GM21825 (cell line): ENCODE data around the gene TRIML2.

Source experiments
- ATAC-seq: cut with Tn5 transposase; IDR thresholded peaks from one replicate; pipeline ENCODE4 v1.9.1; 2021; ENCODE audit warnings: mild to moderate bottlenecking, moderate library complexity; ENCODE audit not compliant: unreplicated experiment

Gene TRIML2, protein sequence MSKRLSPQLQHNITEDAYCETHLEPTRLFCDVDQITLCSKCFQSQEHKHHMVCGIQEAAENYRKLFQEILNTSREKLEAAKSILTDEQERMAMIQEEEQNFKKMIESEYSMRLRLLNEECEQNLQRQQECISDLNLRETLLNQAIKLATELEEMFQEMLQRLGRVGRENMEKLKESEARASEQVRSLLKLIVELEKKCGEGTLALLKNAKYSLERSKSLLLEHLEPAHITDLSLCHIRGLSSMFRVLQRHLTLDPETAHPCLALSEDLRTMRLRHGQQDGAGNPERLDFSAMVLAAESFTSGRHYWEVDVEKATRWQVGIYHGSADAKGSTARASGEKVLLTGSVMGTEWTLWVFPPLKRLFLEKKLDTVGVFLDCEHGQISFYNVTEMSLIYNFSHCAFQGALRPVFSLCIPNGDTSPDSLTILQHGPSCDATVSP

GRCh38 chr4:188109157-188109755, at the start of gene TRIML2:
TSS of gene TRIML2 (minus strand) at chr4:188109603. CDS start at chr4:188105368, 4,235 bp downstream.
- ATAC-seq = no peak

- ATAC-seq = no peak
Measured at GRCh38 chr4:188158336-188158735, 48.9 kb upstream of the TRIML2 start.

GRCh38 chr4:188154668-188155405, 45.4 kb upstream of the TRIML2 start:
- no peak for ATAC-seq

DNA sequence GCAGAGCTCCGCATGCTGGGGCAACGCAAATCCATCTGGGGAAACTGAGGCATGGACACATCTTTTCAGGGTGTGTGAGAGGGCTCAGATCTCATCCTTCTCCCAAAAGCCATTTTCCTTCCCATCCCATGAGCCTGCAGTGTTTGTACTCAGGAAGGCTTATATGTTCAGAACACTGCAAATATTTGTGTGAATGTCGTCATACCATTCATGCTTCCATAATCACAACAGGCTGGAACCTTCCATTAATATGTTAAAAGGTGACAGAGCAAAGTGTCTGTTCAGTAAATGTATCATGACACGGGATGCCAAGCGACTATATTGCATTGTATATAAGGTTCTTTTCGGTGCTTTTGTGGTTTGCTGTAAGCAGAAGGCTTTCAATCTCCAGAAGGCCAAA, 38.4 kb upstream of the TRIML2 start:
- no peak for ATAC-seq

DNA sequence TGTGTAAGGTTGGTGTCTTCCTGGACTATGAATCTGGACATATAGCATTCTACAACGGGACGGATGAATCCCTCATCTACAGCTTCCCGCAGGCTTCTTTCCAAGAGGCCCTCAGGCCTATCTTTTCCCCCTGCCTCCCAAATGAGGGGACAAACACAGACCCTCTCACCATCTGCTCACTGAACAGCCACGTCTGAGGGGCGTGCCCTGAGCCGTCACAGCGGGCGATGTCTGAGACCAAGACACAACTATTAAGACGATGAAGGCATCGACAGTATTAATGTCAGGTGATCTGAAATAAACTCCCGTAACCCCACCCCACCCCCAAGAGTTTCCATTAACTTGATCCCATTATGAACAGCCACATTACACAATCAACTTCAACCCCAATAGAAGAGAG, 37.8 kb upstream of the TRIML2 start:
- ATAC-seq = no peak

- no peak for ATAC-seq
Measured at GRCh38 chr4:188146618-188147017, 37.2 kb upstream of the TRIML2 start.

GRCh38 chr4:188145601-188146000, 36.2 kb upstream of the TRIML2 start:
- no peak for ATAC-seq

DNA sequence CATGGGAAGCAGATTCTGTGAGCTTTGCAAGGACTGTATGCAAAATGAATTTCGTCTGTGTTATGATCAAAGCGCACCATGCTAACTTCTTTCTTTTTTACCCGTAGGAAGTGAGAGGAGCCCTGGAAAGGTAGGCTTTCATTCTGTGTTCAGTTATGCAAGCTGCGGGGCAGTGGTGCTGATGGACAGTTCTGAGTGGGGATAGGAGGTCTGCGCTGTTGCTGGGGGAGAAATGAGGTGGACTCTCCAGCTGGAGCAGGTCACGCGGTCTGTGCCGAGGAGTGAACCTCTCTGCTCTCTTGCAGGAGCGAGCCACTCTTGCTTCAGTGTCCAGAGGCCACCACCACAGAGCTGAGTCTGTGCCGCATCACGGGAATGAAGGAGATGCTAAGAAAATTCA, 34.3 kb upstream of the TRIML2 start:
- ATAC-seq = no peak

GRCh38 chr4:188139671-188140070, 30.3 kb upstream of the TRIML2 start:
- no peak for ATAC-seq

DNA sequence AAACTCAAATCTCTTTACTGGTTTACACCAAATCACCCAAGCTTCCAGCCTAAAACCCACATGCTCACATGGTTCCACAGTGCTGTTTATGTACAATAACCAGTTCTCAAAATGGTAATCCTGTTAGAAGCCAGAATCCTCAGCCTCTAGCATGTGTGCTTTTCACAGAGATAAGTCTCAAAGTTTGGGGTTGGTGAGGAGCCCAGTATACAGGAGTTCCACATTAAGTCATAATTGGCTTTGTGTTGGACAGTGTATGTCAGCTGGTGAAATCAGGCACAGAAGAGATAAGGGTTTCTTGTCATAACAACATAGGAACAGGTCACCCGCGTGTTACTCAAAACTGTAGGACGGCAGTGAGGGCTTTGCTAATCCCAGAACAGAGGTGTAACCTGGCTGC, 29.7 kb upstream of the TRIML2 start, which contains the start of gene TRIML1:
Gene TRIML1 (plus strand): TSS at position 301 of the 400 bp plus-strand sequence. CDS start 118 bp downstream, outside the sequence.
- ATAC-seq = no peak

DNA sequence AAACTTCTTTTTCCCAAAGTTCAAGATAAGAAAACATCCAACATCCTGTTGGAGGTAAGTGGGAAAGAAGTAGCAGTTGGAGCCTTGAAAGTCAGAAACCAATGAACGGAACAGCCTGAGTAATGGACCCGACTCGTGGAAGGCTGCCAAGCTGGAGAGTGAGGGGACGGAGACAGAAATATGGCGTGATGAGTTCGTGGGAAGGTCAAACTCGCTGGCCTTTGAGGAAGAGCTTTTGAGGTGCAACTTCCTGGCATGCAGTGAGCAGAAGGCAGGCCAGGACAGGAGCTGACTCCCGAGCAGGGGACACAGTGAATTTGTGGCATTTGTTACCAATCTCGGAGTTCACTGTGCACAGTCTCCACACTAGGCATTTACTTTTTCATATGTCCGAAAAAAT, 28.8 kb upstream of the TRIML2 start:
- no peak for ATAC-seq

- ATAC-seq = no peak
Measured at GRCh38 chr4:188132232-188132631, 22.8 kb upstream of the TRIML2 start.

DNA sequence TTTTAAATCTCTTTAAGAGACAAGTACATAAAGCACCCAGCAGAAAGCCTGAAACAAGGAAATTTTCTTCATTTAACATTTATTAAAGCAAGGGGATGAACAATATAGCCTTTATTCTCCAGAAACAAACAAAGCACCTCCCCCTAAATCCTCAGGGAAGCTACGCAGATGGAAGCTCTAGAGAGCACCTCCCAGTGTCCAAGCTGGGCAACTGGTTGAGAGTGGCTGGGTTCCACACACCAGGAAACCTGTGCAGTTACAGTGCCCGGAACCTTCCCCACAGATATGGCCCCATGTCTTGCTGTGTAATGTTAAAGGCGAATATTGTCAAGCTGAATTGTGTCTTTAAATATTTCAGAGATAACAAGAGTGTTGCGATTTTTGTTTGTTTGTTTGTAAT, 21.0 kb upstream of the TRIML2 start:
- ATAC-seq = no peak

DNA sequence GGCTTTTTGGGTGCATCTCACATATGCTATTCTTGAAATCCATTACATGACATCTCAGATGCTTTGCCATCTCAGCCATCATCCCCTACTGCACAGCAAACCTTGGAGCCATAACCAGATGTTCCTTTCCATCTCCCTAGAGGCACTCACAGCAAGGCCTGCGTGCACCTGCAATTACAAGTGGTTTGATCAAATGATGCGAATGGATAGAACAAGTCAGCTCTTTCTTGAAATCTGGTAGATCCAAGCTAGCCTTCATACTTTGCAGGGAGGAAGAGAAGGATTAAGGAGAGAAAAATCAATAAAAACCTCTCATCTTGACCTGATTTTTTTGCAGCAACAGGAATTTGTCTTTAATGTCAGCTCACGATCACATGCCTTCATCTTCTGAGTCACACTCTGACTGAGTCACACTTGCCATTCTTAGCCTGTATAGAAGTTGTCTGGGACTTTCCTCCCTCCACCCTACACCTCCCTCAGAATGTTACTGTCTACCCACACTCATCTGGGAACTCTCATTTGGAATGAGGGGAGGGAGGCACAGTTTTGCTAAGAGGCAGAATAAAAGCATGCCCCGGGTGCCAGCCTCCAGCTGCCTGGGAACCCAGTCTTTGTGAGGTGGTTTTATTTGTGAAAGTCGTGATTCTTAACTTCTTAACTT, 17.9 kb upstream of the TRIML2 start:
- no peak for ATAC-seq

- no peak for ATAC-seq
Measured at GRCh38 chr4:188121530-188121929, 12.1 kb upstream of the TRIML2 start.

GRCh38 chr4:188117631-188118324, 8.4 kb upstream of the TRIML2 start:
- no peak for ATAC-seq

GRCh38 chr4:188113156-188113555, 3.8 kb upstream of the TRIML2 start:
- ATAC-seq = no peak

DNA sequence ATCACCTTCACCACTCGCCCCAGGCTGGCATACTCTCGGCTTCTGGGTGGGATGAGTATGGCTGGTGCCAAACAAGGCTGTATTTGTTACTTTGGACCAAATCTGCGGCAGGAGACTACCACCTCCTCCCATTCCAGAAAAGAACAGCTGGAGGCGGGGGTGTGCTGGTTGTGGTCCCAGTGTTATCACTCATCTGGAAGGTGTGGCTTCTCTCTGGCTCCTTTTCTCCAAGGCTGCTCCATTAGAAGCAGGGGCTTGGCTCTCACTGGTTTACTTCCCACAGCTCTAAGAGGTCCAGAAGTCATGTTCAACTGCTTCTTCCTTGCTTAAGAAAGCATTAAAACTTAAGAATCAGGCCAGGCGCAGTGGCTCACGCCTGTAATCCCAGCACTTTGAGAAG, 2.6 kb upstream of the TRIML2 start:
- no peak for ATAC-seq

DNA sequence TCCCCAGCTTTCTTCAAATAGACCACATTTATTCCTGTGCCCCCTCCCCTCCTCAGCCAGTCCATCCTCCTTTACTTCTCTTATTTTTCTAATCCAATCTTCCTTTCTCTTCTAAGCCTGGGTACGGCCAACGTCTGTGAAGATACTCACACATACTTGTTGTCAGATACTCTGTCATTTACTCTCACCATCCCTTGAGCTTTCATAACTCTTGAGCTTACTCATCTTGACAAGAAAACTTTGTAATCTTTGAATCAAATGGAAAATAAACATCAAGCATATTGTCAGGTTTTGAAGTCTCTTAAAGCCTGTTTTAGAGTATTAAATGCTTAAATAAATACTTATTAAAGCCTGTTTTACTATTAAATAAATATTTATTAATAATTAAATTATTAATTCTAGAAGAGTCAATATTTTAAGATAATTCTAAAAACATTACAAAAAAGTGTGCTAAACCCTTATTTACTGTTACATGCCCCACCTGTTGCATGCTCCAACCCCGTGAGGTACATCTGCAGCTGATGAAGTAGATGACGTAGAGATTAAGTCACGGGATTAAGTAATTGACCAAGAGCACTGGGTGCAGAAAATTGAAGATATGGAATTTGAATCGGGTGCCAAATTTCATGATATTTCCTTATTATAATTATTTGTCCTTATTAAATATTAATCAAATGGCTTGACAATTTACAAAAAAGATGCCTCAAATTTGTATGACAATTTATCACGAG, 1.5 kb upstream of the TRIML2 start:
- ATAC-seq = no peak

DNA sequence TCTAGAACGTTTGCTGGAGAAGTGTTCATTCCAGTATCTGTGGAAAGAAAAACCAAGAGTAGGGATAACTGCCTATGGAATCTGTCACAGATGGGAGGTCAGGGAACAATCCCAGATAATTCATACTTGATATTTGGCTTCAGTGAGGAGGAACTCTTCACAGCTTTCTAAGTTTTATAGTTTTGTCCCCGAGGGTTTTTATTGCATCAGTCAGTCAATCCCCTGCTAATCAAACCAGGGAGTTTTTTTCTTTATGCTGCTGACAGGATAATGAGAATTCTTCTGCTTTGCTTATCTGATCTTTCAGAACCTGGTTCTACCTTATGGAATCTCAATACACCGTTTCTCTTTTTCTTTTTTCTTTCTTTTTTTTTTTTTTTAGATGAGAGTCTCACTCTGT, 633 bp upstream of the TRIML2 start:
- ATAC-seq = no peak
